Measurements from ENCODE around the gene SEMA3G. TPM values are rescaled to one million over a fixed set of nuclear protein-coding genes. Genes with fewer than 3 reads are reported as not detected.

Gene SEMA3G
- total and polyA plus RNA-seq, 2 donors from 2014 or later: 25.7 to 28.2 TPM

DNA sequence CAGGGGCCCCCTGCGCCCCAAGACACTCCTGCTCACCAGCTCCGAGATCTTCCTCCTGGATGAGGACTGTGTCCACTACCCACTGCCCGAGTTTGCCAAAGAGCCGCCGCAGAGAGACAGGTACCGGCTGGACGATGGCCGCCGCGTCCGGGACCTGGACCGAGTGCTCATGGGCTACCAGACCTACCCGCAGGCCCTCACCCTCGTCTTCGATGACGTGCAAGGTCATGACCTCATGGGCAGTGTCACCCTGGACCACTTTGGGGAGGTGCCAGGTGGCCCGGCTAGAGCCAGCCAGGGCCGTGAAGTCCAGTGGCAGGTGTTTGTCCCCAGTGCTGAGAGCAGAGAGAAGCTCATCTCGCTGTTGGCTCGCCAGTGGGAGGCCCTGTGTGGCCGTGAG is 47.2 kb upstream of the SEMA3G start:
- intact Hi-C loops (cut with DNase I): no loop called here
- DNase-seq: no peak
- no peaks in the 10 kb centered on the region for H3K27me3 ChIP-seq (ENCODE audit: control insufficient read depth, insufficient read depth, low read length)
- peaks cover 0 to 50% (median 27%) of the 10 kb centered on the region in 3 donors for H3K36me3 ChIP-seq (ENCODE audit: control insufficient read depth in 2 of 3, insufficient read depth in 3 of 3, low read length in 3 of 3)
- no peaks in the 10 kb centered on the region for H3K9me3 ChIP-seq (ENCODE audit: control insufficient read depth in 2 of 3, insufficient read depth in 1 of 3, low read length in 3 of 3)
- TF ChIP-seq, protein P1, sequence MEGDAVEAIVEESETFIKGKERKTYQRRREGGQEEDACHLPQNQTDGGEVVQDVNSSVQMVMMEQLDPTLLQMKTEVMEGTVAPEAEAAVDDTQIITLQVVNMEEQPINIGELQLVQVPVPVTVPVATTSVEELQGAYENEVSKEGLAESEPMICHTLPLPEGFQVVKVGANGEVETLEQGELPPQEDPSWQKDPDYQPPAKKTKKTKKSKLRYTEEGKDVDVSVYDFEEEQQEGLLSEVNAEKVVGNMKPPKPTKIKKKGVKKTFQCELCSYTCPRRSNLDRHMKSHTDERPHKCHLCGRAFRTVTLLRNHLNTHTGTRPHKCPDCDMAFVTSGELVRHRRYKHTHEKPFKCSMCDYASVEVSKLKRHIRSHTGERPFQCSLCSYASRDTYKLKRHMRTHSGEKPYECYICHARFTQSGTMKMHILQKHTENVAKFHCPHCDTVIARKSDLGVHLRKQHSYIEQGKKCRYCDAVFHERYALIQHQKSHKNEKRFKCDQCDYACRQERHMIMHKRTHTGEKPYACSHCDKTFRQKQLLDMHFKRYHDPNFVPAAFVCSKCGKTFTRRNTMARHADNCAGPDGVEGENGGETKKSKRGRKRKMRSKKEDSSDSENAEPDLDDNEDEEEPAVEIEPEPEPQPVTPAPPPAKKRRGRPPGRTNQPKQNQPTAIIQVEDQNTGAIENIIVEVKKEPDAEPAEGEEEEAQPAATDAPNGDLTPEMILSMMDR (IDR thresholded peaks at IDR 0.05; ENCODE audit: borderline replicate concordance, extremely low read depth, insufficient read depth): no peak
- H3K9ac ChIP-seq (ENCODE audit: low read length in 3 of 3): no peak overlapping the region
- H3K27ac ChIP-seq (ENCODE audit: low read depth in 2 of 2, low read length in 2 of 2): no peak overlapping the region
- no peak overlapping the region for H3K4me3 ChIP-seq (ENCODE audit: low read length in 3 of 3)
- peaks cover 0 to 23% (median 0%) of the 10 kb centered on the region in 3 donors for H3K4me1 ChIP-seq (ENCODE audit: control insufficient read depth in 2 of 3, insufficient read depth in 2 of 3, low read depth in 1 of 3, low read length in 3 of 3)
- FAIRE-seq: no peak

DNA sequence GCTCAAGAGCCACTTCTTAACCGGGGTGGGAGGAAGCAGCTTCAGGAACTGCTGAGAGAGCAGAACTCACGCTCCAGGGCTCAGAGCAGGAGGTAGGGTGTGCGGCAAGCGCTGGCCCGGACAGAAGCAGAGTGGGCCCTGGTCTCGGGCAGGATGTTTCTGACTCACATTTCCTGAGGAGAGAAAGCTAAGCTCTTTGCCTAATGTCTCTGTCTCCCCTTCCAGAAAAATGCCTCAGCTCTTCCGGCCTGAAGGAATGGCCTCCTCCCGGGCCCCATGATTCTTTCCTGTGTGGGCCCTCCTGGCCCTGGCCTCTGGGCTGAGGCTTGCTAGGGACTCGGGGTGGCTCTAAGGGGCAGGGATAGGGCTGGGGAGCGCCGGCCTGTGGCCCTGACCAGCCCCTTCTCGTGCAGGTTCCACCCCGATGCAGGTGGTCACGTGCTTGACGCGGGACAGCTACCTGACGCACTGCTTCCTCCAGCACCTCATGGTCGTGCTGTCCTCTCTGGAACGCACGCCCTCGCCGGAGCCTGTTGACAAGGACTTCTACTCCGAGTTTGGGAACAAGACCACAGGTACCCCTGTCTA is 46.1 kb upstream of the SEMA3G start:
- Histone ChIP-seq H3K27ac (ENCODE audit: low read depth in 2 of 2, low read length in 2 of 2) (peak overlapping the region; percentile 47 to 78), H3K36me3 (ENCODE audit: control insufficient read depth in 2 of 3, insufficient read depth in 3 of 3, low read length in 3 of 3) (peaks cover 0 to 56% (median 27%) of the 10 kb centered on the region in 3 donors), H3K9ac (ENCODE audit: low read length in 3 of 3) (no peak overlapping the region), H3K9me3 (ENCODE audit: control insufficient read depth in 2 of 3, insufficient read depth in 1 of 3, low read length in 3 of 3) (no peaks in the 10 kb centered on the region), H3K4me3 (ENCODE audit: low read length in 3 of 3) (no peak overlapping the region), H3K27me3 (ENCODE audit: control insufficient read depth, insufficient read depth, low read length) (no peaks in the 10 kb centered on the region), H3K4me1 (ENCODE audit: control insufficient read depth in 2 of 3, insufficient read depth in 2 of 3, low read depth in 1 of 3, low read length in 3 of 3) (peaks cover 0 to 20% (median 0%) of the 10 kb centered on the region in 3 donors)
- no peak for FAIRE-seq
- peak in 1 of 5 donors; percentile 37 for DNase-seq
- intact Hi-C loops (cut with DNase I): no loop called here
- TF ChIP-seq, protein P1 (IDR thresholded peaks at IDR 0.05; ENCODE audit: borderline replicate concordance, extremely low read depth, insufficient read depth): no peak

DNA sequence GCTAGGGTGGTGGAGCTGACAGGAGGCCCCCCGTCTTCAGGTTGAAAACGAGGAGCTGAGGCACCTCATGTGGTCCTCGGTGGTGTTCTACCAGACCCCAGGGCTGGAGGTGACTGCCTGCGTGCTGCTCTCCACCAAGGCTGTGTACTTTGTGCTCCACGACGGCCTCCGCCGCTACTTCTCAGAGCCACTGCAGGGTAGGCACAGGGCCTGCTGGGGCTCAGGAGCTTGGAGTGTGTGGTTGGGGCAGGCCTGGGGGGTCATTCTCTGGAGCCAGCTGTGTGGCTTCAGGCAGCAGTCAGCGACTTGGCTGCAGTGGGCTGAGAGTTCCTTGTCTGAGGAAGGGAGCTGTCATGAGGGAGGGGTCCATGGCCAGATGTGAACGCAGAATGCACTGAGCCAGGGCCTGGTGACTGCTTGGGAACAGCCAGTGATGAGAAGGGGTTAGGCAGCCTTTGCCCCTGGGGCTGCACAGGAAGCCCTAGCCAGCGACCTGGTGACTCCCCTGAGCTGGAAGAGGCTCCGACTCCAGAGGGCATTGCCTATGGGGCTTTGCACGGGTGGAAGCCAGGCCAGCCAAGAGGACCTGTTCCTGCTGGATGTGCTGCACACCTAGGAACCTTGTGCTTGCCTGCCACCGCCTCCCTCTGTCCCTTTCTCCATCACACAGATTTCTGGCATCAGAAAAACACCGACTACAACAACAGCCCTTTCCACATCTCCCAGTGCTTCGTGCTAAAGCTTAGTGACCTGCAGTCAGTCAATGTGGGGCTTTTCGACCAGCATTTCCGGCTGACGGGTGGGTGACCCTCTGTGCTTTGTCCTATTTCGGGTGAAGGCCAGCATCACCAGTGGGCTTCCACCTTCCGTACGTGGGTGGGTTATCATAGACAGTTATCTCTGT is 45.4 kb upstream of the SEMA3G start:
- H3K4me3 ChIP-seq (ENCODE audit: low read length in 3 of 3): no peak overlapping the region
- no peak for FAIRE-seq
- peaks cover 0 to 20% (median 0%) of the 10 kb centered on the region in 3 donors for H3K4me1 ChIP-seq (ENCODE audit: control insufficient read depth in 2 of 3, insufficient read depth in 2 of 3, low read depth in 1 of 3, low read length in 3 of 3)

More for the DNA sequence above, 45.4 kb upstream of the SEMA3G start:
- no peak for DNase-seq
- Histone ChIP-seq H3K36me3 (ENCODE audit: control insufficient read depth in 2 of 3, insufficient read depth in 3 of 3, low read length in 3 of 3) (peaks cover 0 to 56% (median 27%) of the 10 kb centered on the region in 3 donors), H3K27me3 (ENCODE audit: control insufficient read depth, insufficient read depth, low read length) (no peaks in the 10 kb centered on the region), H3K9ac (ENCODE audit: low read length in 3 of 3) (no peak overlapping the region), H3K9me3 (ENCODE audit: control insufficient read depth in 2 of 3, insufficient read depth in 1 of 3, low read length in 3 of 3) (no peaks in the 10 kb centered on the region), H3K27ac (ENCODE audit: low read depth in 2 of 2, low read length in 2 of 2) (peak overlapping the region in 1 of 2 donors; percentile 78)
- intact Hi-C loops (cut with DNase I): no loop called here
- TF ChIP-seq, protein P1 (IDR thresholded peaks at IDR 0.05; ENCODE audit: borderline replicate concordance, extremely low read depth, insufficient read depth): no peak

Measured in kidney (tissue), 14 donors.